GM12878 (cell line): ENCODE data around the gene VWA7.

ENCODE experiments used
- BHLHE40 ChIP-seq, 2 experiments: fragments of 450-650 bp in 1 of 2; IDR thresholded peaks; 2 replicates each; pipeline ENCODE4 v1.6.1; 2011 to 2017; ENCODE audit warnings: low read depth in 2 of 2, borderline replicate concordance in 1 of 2, improper control_type of control experiment in 1 of 2, low read length in 1 of 2, mild to moderate bottlenecking in 1 of 2
- CTCF ChIP-seq, 3 experiments: IDR thresholded peaks in 2 of 3; conservative IDR thresholded peaks in 1 of 3; 2 replicates each; pipeline ENCODE4 v1.5.1; 2011; ENCODE audit warnings: low read depth in 3 of 3, low read length in 3 of 3, mild to moderate bottlenecking in 3 of 3, control low read depth in 2 of 3, moderate library complexity in 2 of 3, inconsistent platforms in 1 of 3, mixed read lengths in 1 of 3; ENCODE audit not compliant: control insufficient read depth in 2 of 3, insufficient read depth in 1 of 3; ENCODE audit errors: extremely low read depth in 1 of 3
- SMC3 ChIP-seq: IDR thresholded peaks from 2 replicates; pipeline ENCODE4 v1.6.1; 2011; ENCODE audit warnings: low read length, improper control_type of control experiment, borderline replicate concordance
- ZZZ3 ChIP-seq: IDR thresholded peaks from 2 replicates; pipeline ENCODE4 v1.6.1; 2011; ENCODE audit warnings: low read depth; ENCODE audit not compliant: control insufficient read depth, insufficient read length

- peak in 1 of 2 experiments; percentile 40; a peak in 1 of 4 replicates for TF ChIP-seq BHLHE40 (IDR thresholded peaks at IDR 0.05; ENCODE audit: borderline replicate concordance in 1 of 2, low read depth in 2 of 2, low read length in 1 of 2)
- TF ChIP-seq ZZZ3, result no peak
- peak; percentile 24 to 34 (median 24); a peak in 3 of 6 replicates for TF ChIP-seq CTCF (IDR thresholded peaks at IDR 0.05 in 2 of 3, conservative IDR thresholded peaks at IDR 0.05 in 1 of 3; ENCODE audit: control insufficient read depth in 2 of 3, extremely low read depth in 1 of 3, insufficient read depth in 1 of 3, low read depth in 3 of 3, low read length in 3 of 3)
- TF ChIP-seq SMC3, result no peak
Measured at GRCh38 chr6:31806470-31807272, 29.5 kb upstream of the VWA7 start, which contains the start of gene LSM2.
